ENCODE results near the gene SLC35B4. TPM values are rescaled to one million over a fixed set of nuclear protein-coding genes. Genes with fewer than 3 reads are reported as not detected.
A peak's percentile ranks its signal among the peaks of the same experiment; 100 is the strongest.

The SLC35B4 gene
- total RNA-seq, 1 donor from 2014 or later: 12.0 TPM

GRCh38 chr7:134255814-134256213, 60.9 kb downstream of the SLC35B4 start:
- no peak overlapping the region for H3K4me3 ChIP-seq
- DNase-seq (no peak), ATAC-seq (no peak)
- H3K36me3 ChIP-seq: no peaks in the 10 kb centered on the region
- no peaks in the 10 kb centered on the region for H3K4me1 ChIP-seq
- no peak for TF ChIP-seq CTCF (IDR thresholded peaks at IDR 0.05)
- intact Hi-C loops (cut with DNase I): no loop called here
- H3K9me3 ChIP-seq: no peaks in the 10 kb centered on the region
- no peaks in the 10 kb centered on the region for H3K27me3 ChIP-seq
- no peak overlapping the region for H3K27ac ChIP-seq

GRCh38 chr7:134254311-134254710, 62.4 kb downstream of the SLC35B4 start:
- intact Hi-C loops (cut with DNase I): no loop called here
- no peaks in the 10 kb centered on the region for H3K36me3 ChIP-seq
- no peak for DNase-seq
- H3K9me3 ChIP-seq: no peaks in the 10 kb centered on the region
- TF ChIP-seq CTCF (IDR thresholded peaks at IDR 0.05): peak; percentile 26
- H3K4me3 ChIP-seq: no peak overlapping the region
- ATAC-seq: peak; percentile 71
- H3K27me3 ChIP-seq: no peaks in the 10 kb centered on the region
- no peak overlapping the region for H3K27ac ChIP-seq
- H3K4me1 ChIP-seq: no peaks in the 10 kb centered on the region

GRCh38 chr7:134248196-134248595, 68.5 kb downstream of the SLC35B4 start:
- no peak for TF ChIP-seq CTCF (IDR thresholded peaks at IDR 0.05)
- Histone ChIP-seq H3K27me3 (no peaks in the 10 kb centered on the region), H3K4me3 (no peak overlapping the region), H3K27ac (no peak overlapping the region), H3K4me1 (no peaks in the 10 kb centered on the region), H3K9me3 (no peaks in the 10 kb centered on the region), H3K36me3 (no peaks in the 10 kb centered on the region)
- ATAC-seq (no peak), DNase-seq (no peak)
- intact Hi-C loops (cut with DNase I): no loop called here

- ATAC-seq: no peak
- no peak for TF ChIP-seq CTCF (IDR thresholded peaks at IDR 0.05)
- H3K4me3 ChIP-seq: no peak overlapping the region
- no peak for DNase-seq
- intact Hi-C loops (cut with DNase I): no loop called here
- H3K27ac ChIP-seq: no peak overlapping the region
- no peaks in the 10 kb centered on the region for H3K9me3 ChIP-seq
- no peaks in the 10 kb centered on the region for H3K4me1 ChIP-seq
- H3K27me3 ChIP-seq: no peaks in the 10 kb centered on the region
- H3K36me3 ChIP-seq: no peaks in the 10 kb centered on the region
Measured at GRCh38 chr7:134246761-134247160, 70.0 kb downstream of the SLC35B4 start.

- H3K36me3 ChIP-seq: no peaks in the 10 kb centered on the region
- TF ChIP-seq CTCF (IDR thresholded peaks at IDR 0.05): no peak
Measured at GRCh38 chr7:134246347-134246746, 70.4 kb downstream of the SLC35B4 start.

GRCh38 chr7:134245253-134245652, 71.5 kb downstream of the SLC35B4 start:
- TF ChIP-seq CTCF (IDR thresholded peaks at IDR 0.05): no peak
- ATAC-seq: no peak
- H3K4me1 ChIP-seq: no peaks in the 10 kb centered on the region
- H3K4me3 ChIP-seq: no peak overlapping the region
- intact Hi-C loops (cut with DNase I): no loop called here
- H3K9me3 ChIP-seq: no peaks in the 10 kb centered on the region
- H3K27me3 ChIP-seq: no peaks in the 10 kb centered on the region
- H3K27ac ChIP-seq: no peak overlapping the region
- no peak for DNase-seq
- no peaks in the 10 kb centered on the region for H3K36me3 ChIP-seq

More at GRCh38 chr7:134246347-134246746, 70.4 kb downstream of the SLC35B4 start:
- DNase-seq (no peak), ATAC-seq (no peak)
- H3K27me3 ChIP-seq: no peaks in the 10 kb centered on the region
- no peaks in the 10 kb centered on the region for H3K9me3 ChIP-seq
- H3K4me1 ChIP-seq: no peaks in the 10 kb centered on the region
- no peak overlapping the region for H3K4me3 ChIP-seq
- no peak overlapping the region for H3K27ac ChIP-seq
- intact Hi-C loops (cut with DNase I): no loop called here
